ENCODE measurements around the gene RRAS.

DNA sequence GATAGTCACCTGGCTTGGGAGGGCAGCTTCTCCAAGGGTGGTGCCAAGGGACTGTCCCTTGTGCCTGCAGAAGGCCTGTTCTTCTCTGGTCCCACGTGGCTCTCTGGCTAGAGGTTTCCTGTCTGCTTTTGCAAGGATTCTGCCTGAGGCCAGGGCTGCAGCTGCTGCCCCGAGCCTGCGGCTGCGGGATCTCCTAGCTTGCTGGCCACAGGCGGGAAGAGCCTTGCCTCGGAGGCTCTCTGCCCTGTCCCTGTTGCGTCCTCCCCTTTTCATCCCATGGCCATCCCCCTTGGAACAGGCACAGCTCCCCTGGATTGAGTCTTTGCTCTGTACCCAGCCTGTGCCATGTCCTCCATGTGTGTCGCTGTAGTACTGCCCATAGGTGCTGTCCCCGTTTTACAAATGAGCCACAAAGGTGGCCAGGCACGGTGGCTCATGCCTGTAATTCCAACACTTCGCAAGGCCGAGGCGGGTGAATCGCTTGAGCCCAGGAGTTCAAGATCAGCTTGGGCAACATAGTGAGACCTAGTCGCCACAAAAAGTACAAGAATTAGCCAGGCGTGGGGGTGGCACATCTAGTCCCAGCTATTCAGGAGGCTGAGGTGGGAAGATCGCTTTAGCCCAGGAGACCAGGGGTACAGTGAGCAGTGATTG lies 16.6 kb upstream of the RRAS start:
- TF ChIP-seq CEBPB (IDR thresholded peaks at IDR 0.05) (no peak), EP300 (IDR thresholded peaks at IDR 0.05; ENCODE audit: borderline replicate concordance) (no peak), RAD21 (IDR thresholded peaks at IDR 0.05; ENCODE audit: low read depth) (no peak), TAF1 (IDR thresholded peaks at IDR 0.05; ENCODE audit: low read depth) (no peak), YY1 (IDR thresholded peaks at IDR 0.05; ENCODE audit: low read depth) (no peak), CREB1 (IDR thresholded peaks at IDR 0.05; ENCODE audit: low read depth) (no peak), ZBTB7A (IDR thresholded peaks at IDR 0.05; ENCODE audit: low read depth) (no peak), NFIC (IDR thresholded peaks at IDR 0.05) (no peak), FOXM1 (IDR thresholded peaks at IDR 0.05; ENCODE audit: borderline replicate concordance, low read depth) (no peak), TEAD4 (IDR thresholded peaks at IDR 0.05) (no peak)
- TF ChIP-seq, protein P1, sequence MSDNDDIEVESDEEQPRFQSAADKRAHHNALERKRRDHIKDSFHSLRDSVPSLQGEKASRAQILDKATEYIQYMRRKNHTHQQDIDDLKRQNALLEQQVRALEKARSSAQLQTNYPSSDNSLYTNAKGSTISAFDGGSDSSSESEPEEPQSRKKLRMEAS (IDR thresholded peaks at IDR 0.05) = no peak
- TF ChIP-seq, protein P2, sequence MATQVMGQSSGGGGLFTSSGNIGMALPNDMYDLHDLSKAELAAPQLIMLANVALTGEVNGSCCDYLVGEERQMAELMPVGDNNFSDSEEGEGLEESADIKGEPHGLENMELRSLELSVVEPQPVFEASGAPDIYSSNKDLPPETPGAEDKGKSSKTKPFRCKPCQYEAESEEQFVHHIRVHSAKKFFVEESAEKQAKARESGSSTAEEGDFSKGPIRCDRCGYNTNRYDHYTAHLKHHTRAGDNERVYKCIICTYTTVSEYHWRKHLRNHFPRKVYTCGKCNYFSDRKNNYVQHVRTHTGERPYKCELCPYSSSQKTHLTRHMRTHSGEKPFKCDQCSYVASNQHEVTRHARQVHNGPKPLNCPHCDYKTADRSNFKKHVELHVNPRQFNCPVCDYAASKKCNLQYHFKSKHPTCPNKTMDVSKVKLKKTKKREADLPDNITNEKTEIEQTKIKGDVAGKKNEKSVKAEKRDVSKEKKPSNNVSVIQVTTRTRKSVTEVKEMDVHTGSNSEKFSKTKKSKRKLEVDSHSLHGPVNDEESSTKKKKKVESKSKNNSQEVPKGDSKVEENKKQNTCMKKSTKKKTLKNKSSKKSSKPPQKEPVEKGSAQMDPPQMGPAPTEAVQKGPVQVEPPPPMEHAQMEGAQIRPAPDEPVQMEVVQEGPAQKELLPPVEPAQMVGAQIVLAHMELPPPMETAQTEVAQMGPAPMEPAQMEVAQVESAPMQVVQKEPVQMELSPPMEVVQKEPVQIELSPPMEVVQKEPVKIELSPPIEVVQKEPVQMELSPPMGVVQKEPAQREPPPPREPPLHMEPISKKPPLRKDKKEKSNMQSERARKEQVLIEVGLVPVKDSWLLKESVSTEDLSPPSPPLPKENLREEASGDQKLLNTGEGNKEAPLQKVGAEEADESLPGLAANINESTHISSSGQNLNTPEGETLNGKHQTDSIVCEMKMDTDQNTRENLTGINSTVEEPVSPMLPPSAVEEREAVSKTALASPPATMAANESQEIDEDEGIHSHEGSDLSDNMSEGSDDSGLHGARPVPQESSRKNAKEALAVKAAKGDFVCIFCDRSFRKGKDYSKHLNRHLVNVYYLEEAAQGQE (IDR thresholded peaks at IDR 0.05; ENCODE audit: low read depth) = no peak
- TF ChIP-seq, protein P3, sequence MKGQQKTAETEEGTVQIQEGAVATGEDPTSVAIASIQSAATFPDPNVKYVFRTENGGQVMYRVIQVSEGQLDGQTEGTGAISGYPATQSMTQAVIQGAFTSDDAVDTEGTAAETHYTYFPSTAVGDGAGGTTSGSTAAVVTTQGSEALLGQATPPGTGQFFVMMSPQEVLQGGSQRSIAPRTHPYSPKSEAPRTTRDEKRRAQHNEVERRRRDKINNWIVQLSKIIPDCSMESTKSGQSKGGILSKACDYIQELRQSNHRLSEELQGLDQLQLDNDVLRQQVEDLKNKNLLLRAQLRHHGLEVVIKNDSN (IDR thresholded peaks at IDR 0.05) = no peak

Data from Ishikawa (cell line).